HepG2 (cell line): ENCODE results near the gene WWC2. TPM values are rescaled to one million over a fixed set of nuclear protein-coding genes. Genes with fewer than 3 reads are reported as not detected.

ENCODE experiments used
- ARID2 ChIP-seq: sonication (generic); formaldehyde crosslinking; IDR thresholded peaks from 2 replicates; pipeline ENCODE4 v1.8.1; 2022; ENCODE audit warnings: mild to moderate bottlenecking, missing genetic modification reagents, borderline replicate concordance
- ASH2L ChIP-seq: fragments of 300-600, 200-600 bp; sonication (generic); IDR thresholded peaks from 2 replicates; pipeline ENCODE4 v1.7.0; 2017; ENCODE audit warnings: low read depth, mild to moderate bottlenecking, moderate library complexity, mixed read lengths, low read length; ENCODE audit not compliant: insufficient read length
- CBX1 ChIP-seq: IDR thresholded peaks from one replicate; pipeline ENCODE4 v1.6.1; 2016; ENCODE audit warnings: antibody characterized with exemption, low read depth
- FLYWCH1 ChIP-seq: sonication (generic); formaldehyde crosslinking; IDR thresholded peaks from 2 replicates; pipeline ENCODE4 v1.8.1; 2023; ENCODE audit warnings: mild to moderate bottlenecking, missing genetic modification reagents
- JDP2 ChIP-seq: sonication (generic); formaldehyde crosslinking; IDR thresholded peaks from 2 replicates; pipeline ENCODE4 v1.8.1; 2022; ENCODE audit warnings: missing genetic modification reagents, borderline replicate concordance
- MAFF ChIP-seq: IDR thresholded peaks from 2 replicates; pipeline ENCODE4 v1.6.1; 2011; ENCODE audit warnings: low read depth, low read length, improper control_type of control experiment
- MAX ChIP-seq: IDR thresholded peaks from 2 replicates; pipeline ENCODE4 v1.6.1; 2012; ENCODE audit warnings: inconsistent platforms
- MBD4 ChIP-seq: IDR thresholded peaks from 2 replicates; pipeline ENCODE4 v1.6.1; 2012; ENCODE audit warnings: low read length, inconsistent platforms, borderline replicate concordance
- MIER3 ChIP-seq: IDR thresholded peaks from 2 replicates; pipeline ENCODE4 v1.6.1; 2016; ENCODE audit warnings: missing compliant biosample characterization, borderline replicate concordance
- MIXL1 ChIP-seq: IDR thresholded peaks from 2 replicates; pipeline ENCODE4 v1.6.1; 2016
- PHF21A ChIP-seq: sonication (generic); formaldehyde crosslinking; IDR thresholded peaks from 2 replicates; pipeline ENCODE4 v1.5.0; 2020; ENCODE audit warnings: mild to moderate bottlenecking, missing genetic modification reagents
- POGZ ChIP-seq: sonication (generic); formaldehyde crosslinking; IDR thresholded peaks from 2 replicates; pipeline ENCODE4 v1.4.0; 2020; ENCODE audit warnings: mild to moderate bottlenecking, missing genetic modification reagents
- RAD51 ChIP-seq: fragments of 450-650 bp; IDR thresholded peaks from 2 replicates; pipeline ENCODE4 v1.6.1; 2016; ENCODE audit warnings: borderline replicate concordance
- RFXANK ChIP-seq: IDR thresholded peaks from 2 replicates; pipeline ENCODE4 v1.6.1; 2016
- SALL2 ChIP-seq: sonication (generic); formaldehyde crosslinking; IDR thresholded peaks from 2 replicates; pipeline ENCODE4 v1.8.1; 2023; ENCODE audit warnings: mild to moderate bottlenecking, missing genetic modification reagents, inconsistent platforms
- SOX5 ChIP-seq: IDR thresholded peaks from 2 replicates; pipeline ENCODE4 v1.6.1; 2016; ENCODE audit warnings: borderline replicate concordance
- TFAP4 ChIP-seq: sonication (generic); IDR thresholded peaks from 2 replicates; pipeline ENCODE4 v1.6.1; 2016; ENCODE audit warnings: low read depth, borderline replicate concordance
- ZBTB14 ChIP-seq: sonication (generic); formaldehyde crosslinking; IDR thresholded peaks from 2 replicates; pipeline ENCODE4 v1.4.0; 2020; ENCODE audit warnings: missing genetic modification reagents
- ZBTB7B ChIP-seq: sonication (generic); formaldehyde crosslinking; IDR thresholded peaks from 2 replicates; pipeline ENCODE4 v1.4.0; 2020; ENCODE audit warnings: missing genetic modification reagents
- ZFP37 ChIP-seq: sonication (generic); formaldehyde crosslinking; IDR thresholded peaks from 2 replicates; pipeline ENCODE4 v1.4.0; 2020; ENCODE audit warnings: missing genetic modification reagents, borderline replicate concordance
- ZMYM2 ChIP-seq: sonication (generic); formaldehyde crosslinking; IDR thresholded peaks from 2 replicates; pipeline ENCODE4 v1.8.0; 2022; ENCODE audit warnings: mild to moderate bottlenecking, missing genetic modification reagents
- ZNF12 ChIP-seq: sonication (generic); formaldehyde crosslinking; IDR thresholded peaks from 2 replicates; pipeline ENCODE4 v1.5.0; 2020; ENCODE audit warnings: missing genetic modification reagents
- ZNF124 ChIP-seq: sonication (generic); formaldehyde crosslinking; IDR thresholded peaks from 2 replicates; pipeline ENCODE4 v1.4.0; 2020; ENCODE audit warnings: missing genetic modification reagents
- ZNF138 ChIP-seq: sonication (generic); formaldehyde crosslinking; IDR thresholded peaks from 2 replicates; pipeline ENCODE4 v1.5.0; 2020; ENCODE audit warnings: mild to moderate bottlenecking, low read depth, missing genetic modification reagents
- ZNF20 ChIP-seq: sonication (generic); formaldehyde crosslinking; IDR thresholded peaks from 2 replicates; pipeline ENCODE4 v1.4.0; 2020; ENCODE audit warnings: mild to moderate bottlenecking, moderate library complexity, missing genetic modification reagents
- ZNF460 ChIP-seq: sonication (generic); formaldehyde crosslinking; IDR thresholded peaks from 2 replicates; pipeline ENCODE4 v1.5.1; 2020; ENCODE audit warnings: missing genetic modification reagents, mild to moderate bottlenecking, borderline replicate concordance
- ZNF530 ChIP-seq: sonication (generic); formaldehyde crosslinking; IDR thresholded peaks from 2 replicates; pipeline ENCODE4 v1.5.0; 2020; ENCODE audit warnings: low read depth, mild to moderate bottlenecking, missing genetic modification reagents
- ZNF543 ChIP-seq: sonication (generic); formaldehyde crosslinking; IDR thresholded peaks from 2 replicates; pipeline ENCODE4 v1.4.0; 2020; ENCODE audit warnings: mild to moderate bottlenecking, missing genetic modification reagents
- ZNF678 ChIP-seq: sonication (generic); formaldehyde crosslinking; IDR thresholded peaks from 2 replicates; pipeline ENCODE4 v1.4.0; 2020; ENCODE audit warnings: mild to moderate bottlenecking, missing genetic modification reagents
- ZNF724P ChIP-seq: sonication (generic); formaldehyde crosslinking; IDR thresholded peaks from 2 replicates; pipeline ENCODE4 v1.8.0; 2022; ENCODE audit warnings: missing genetic modification reagents, borderline replicate concordance
- ZNF878 ChIP-seq: sonication (generic); formaldehyde crosslinking; IDR thresholded peaks from 2 replicates; pipeline ENCODE4 v1.8.1; 2023; ENCODE audit warnings: mild to moderate bottlenecking, missing genetic modification reagents, moderate library complexity
- ZNF891 ChIP-seq: sonication (generic); formaldehyde crosslinking; IDR thresholded peaks from 2 replicates; pipeline ENCODE4 v1.5.0; 2020; ENCODE audit warnings: mild to moderate bottlenecking, missing genetic modification reagents
- ZSCAN9 ChIP-seq: IDR thresholded peaks from 2 replicates; pipeline ENCODE4 v1.6.1; 2016; ENCODE audit warnings: borderline replicate concordance
- polyA plus RNA-seq, 8 experiments: library from polyadenylated mRNA; depleted of rRNA in 3 of 8; stranded (reverse) in 7 of 8; unstranded in 1 of 8; fragments of >200 nt; fragmentation: Illumina TruSeq in 4 of 8; extraction: Trizol in 4 of 8; gene quantifications; 2 replicates each; pipeline versions ENCODE4 v1.2.1 to v1.2.3, GENCODE V29; 2011 to 2016; ENCODE audit warnings: low read depth in 4 of 8, missing spikeins in 1 of 8, mixed read lengths in 1 of 8; ENCODE audit not compliant: insufficient read depth in 1 of 8
- total RNA-seq, 5 experiments: library from RNA; depleted of rRNA; stranded (reverse); fragments of >200 nt; fragmentation: Illumina TruSeq; extraction: Trizol; gene quantifications; 2 replicates each; pipeline ENCODE4 v1.2.3, GENCODE V29; 2016; ENCODE audit warnings: low read depth in 1 of 5

The WWC2 gene
- total and polyA plus RNA-seq, 2 of the 13 experiments (the other 11 are each of a cell fraction or from before 2014, with no cell fraction given) = 40.0 to 50.1 TPM

- TF ChIP-seq MBD4 (peak; percentile 75; the same call in 1 of the 2 replicates), POGZ (CRISPR knock-in tag) (peak; percentile 65), ZMYM2 (no peak), ZNF20 (no peak), ZNF543 (CRISPR knock-in tag) (0 out of 2 replicates have a peak, but pooled peaks have one; percentile 50), ZFP37 (CRISPR knock-in tag) (no peak), ZNF124 (peak; percentile 45; the same call in 1 of the 2 replicates), ZBTB7B (CRISPR knock-in tag) (peak; percentile 71; the same call in 1 of the 2 replicates), JDP2 (CRISPR knock-in tag) (no peak), MIXL1 (peak; percentile 85), SALL2 (CRISPR knock-in tag) (no peak), ZNF138 (no peak), MAFF (0 out of 2 replicates have a peak, but pooled peaks have one; percentile 4), MAX (no peak; the same call in 1 of the 2 replicates), ZNF530 (no peak), MIER3 (CRISPR knock-in tag) (peak; percentile 71; the same call in 1 of the 2 replicates), ZNF460 (CRISPR knock-in tag) (no peak), FLYWCH1 (CRISPR knock-in tag) (no peak), PHF21A (CRISPR knock-in tag) (peak; percentile 92), ZNF891 (CRISPR knock-in tag) (no peak), TFAP4 (peak; percentile 78), ZBTB14 (no peak), CBX1 (no peak), ZNF678 (CRISPR knock-in tag) (no peak), ZNF12 (CRISPR knock-in tag) (peak; percentile 95), ASH2L (peak; percentile 93), ZSCAN9 (CRISPR knock-in tag) (peak; percentile 47; the same call in 1 of the 2 replicates), ARID2 (CRISPR knock-in tag) (no peak; the same call in 1 of the 2 replicates), RAD51 (no peak), SOX5 (CRISPR knock-in tag) (peak; percentile 88), ZNF724P (CRISPR knock-in tag) (no peak), ZNF878 (CRISPR knock-in tag) (no peak), RFXANK (CRISPR knock-in tag) (no peak)
Measured at GRCh38 chr4:183080372-183081115, 18.5 kb upstream of the WWC2 start (continued).
